DOHH2 (cell line): ENCODE results near the gene PRKCH.

Source experiments
- H3F3A ChIP-seq: fragments of 200-600 bp; sonication (generic), shearing (Covaris generic); 2 replicates; pipeline ENCODE4 v1.6.0; 2016; ENCODE audit warnings: antibody characterized with exemption, mild to moderate bottlenecking; ENCODE audit not compliant: control insufficient read depth, insufficient read depth
- H3K27ac ChIP-seq: fragments of 200-600 bp; sonication (generic); 2 replicates; pipeline ENCODE4 v1.5.1; 2014; ENCODE audit warnings: low read depth, mild to moderate bottlenecking, low read length, moderate library complexity
- H3K27me3 ChIP-seq: fragments of 200-600 bp; sonication (generic); 2 replicates; pipeline ENCODE4 v1.6.1; 2014; ENCODE audit warnings: mild to moderate bottlenecking, low read length, mixed read lengths; ENCODE audit not compliant: control insufficient read depth
- H3K36me3 ChIP-seq: fragments of 200-600 bp; sonication (generic); 2 replicates; pipeline ENCODE4 v1.6.1; 2014; ENCODE audit warnings: mild to moderate bottlenecking, low read length, moderate library complexity, mixed read lengths; ENCODE audit not compliant: control insufficient read depth
- H3K4me1 ChIP-seq: fragments of 200-600 bp; sonication (generic); 2 replicates; pipeline ENCODE4 v1.6.1; 2014; ENCODE audit warnings: mild to moderate bottlenecking, low read length, mixed read lengths; ENCODE audit not compliant: control insufficient read depth
- H3K4me2 ChIP-seq: fragments of 200-600 bp; sonication (generic); 2 replicates; pipeline ENCODE4 v1.6.0; 2014; ENCODE audit warnings: mild to moderate bottlenecking, low read length, moderate library complexity
- H3K4me3 ChIP-seq: fragments of 200-600 bp; sonication (generic); 2 replicates; pipeline ENCODE4 v1.5.1; 2014; ENCODE audit warnings: mild to moderate bottlenecking, low read length, mixed read lengths
- H3K79me2 ChIP-seq: fragments of 200-600 bp; sonication (generic); 2 replicates; pipeline ENCODE4 v1.6.1; 2014; ENCODE audit warnings: mild to moderate bottlenecking, low read length, mixed read lengths; ENCODE audit not compliant: control insufficient read depth
- H3K9me2 ChIP-seq: fragments of 200-600 bp; sonication (generic); replicated peaks from 2 replicates; pipeline ENCODE4 v1.6.1; 2014; ENCODE audit warnings: mild to moderate bottlenecking, low read length, mixed read lengths; ENCODE audit not compliant: control insufficient read depth
- H3K9me3 ChIP-seq: fragments of 200-600 bp; sonication (generic); 2 replicates; pipeline ENCODE4 v1.6.1; 2014; ENCODE audit warnings: antibody characterized with exemption, low read length, mixed read lengths; ENCODE audit not compliant: control insufficient read depth, insufficient read depth
- H4K20me1 ChIP-seq: fragments of 200-600 bp; sonication (generic); 2 replicates; pipeline ENCODE4 v1.6.0; 2014; ENCODE audit warnings: low read depth, mild to moderate bottlenecking, antibody characterized with exemption, low read length, moderate library complexity; ENCODE audit not compliant: control insufficient read depth, insufficient read depth
- EZH2phosphoT487 ChIP-seq: fragments of 200-600 bp; sonication (generic); IDR thresholded peaks from 2 replicates; pipeline ENCODE4 v1.6.1; 2017; ENCODE audit warnings: borderline replicate concordance, mild to moderate bottlenecking, antibody characterized with exemption, low read length, moderate library complexity, mixed read lengths
- TF ChIP-seq, protein P1 (sequence below): fragments of 200-600 bp; sonication (generic); IDR thresholded peaks from one replicate; pipeline ENCODE4 v1.5.1; 2014; ENCODE audit warnings: antibody characterized with exemption, mild to moderate bottlenecking, low read depth, low read length; ENCODE audit not compliant: poor library complexity, severe bottlenecking

PRKCH gene

GRCh38 chr14:61573321-61573720 is 251.9 kb downstream of the PRKCH start:
- Histone ChIP-seq H3K9me3 (no peaks in the 10 kb centered on the region), H3K4me3 (no peak overlapping the region), H3K4me2 (no peak overlapping the region), H3K36me3 (no peaks in the 10 kb centered on the region), H3K27ac (no peak overlapping the region), H3K27me3 (no peaks in the 10 kb centered on the region), H3K9me2 (no peaks in the 10 kb centered on the region), H3K79me2 (no peaks in the 10 kb centered on the region), H3K4me1 (peaks cover 52% of the 10 kb centered on the region), H3F3A (no peaks in the 10 kb centered on the region; the same call in none of the 2 replicates), H4K20me1 (no peaks in the 10 kb centered on the region)
- TF ChIP-seq EZH2phosphoT487: no peak
- TF ChIP-seq, protein P1, sequence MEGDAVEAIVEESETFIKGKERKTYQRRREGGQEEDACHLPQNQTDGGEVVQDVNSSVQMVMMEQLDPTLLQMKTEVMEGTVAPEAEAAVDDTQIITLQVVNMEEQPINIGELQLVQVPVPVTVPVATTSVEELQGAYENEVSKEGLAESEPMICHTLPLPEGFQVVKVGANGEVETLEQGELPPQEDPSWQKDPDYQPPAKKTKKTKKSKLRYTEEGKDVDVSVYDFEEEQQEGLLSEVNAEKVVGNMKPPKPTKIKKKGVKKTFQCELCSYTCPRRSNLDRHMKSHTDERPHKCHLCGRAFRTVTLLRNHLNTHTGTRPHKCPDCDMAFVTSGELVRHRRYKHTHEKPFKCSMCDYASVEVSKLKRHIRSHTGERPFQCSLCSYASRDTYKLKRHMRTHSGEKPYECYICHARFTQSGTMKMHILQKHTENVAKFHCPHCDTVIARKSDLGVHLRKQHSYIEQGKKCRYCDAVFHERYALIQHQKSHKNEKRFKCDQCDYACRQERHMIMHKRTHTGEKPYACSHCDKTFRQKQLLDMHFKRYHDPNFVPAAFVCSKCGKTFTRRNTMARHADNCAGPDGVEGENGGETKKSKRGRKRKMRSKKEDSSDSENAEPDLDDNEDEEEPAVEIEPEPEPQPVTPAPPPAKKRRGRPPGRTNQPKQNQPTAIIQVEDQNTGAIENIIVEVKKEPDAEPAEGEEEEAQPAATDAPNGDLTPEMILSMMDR: no peak

DNA sequence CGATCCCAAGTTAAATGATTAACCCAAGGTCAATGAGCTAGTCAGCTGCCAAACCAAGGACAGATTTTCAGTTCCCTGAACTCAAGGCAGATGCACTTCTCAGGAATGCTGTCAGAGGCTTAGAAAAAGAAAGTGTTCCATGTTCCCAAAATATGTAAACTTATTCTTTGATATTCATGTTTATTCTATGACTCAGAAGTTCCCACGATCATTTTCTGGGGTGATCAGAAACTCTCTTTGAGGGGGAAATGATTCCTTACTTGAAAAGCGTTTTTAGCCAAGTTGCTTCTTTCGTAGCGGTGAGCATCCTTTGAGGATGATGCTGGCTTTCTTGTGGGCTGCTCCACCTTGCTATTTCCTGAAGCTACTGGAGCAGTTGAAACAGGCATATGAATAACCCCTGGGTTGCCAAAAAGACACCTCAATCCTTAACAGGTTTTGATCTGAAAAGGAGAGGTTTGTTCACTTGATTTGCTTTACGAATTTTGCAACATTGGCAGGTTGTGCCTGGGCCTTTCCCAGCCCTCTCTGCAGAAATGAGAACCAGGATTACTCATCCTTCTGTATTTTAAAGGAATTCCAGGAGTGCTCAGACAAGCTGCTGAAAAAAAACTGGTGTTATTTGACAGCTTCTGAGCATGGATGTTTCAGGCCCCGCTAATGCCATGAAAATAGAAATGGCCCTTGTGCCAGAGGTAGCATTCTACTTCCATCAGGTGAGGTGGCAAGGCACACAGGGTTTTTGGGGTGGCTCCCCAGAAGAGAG is 252.6 kb downstream of the PRKCH start:
- Histone ChIP-seq H3K4me2 (no peak overlapping the region), H3K4me1 (peaks cover 52% of the 10 kb centered on the region), H3K27ac (no peak overlapping the region), H3F3A (no peaks in the 10 kb centered on the region; the same call in none of the 2 replicates), H3K9me3 (no peaks in the 10 kb centered on the region), H4K20me1 (no peaks in the 10 kb centered on the region), H3K36me3 (no peaks in the 10 kb centered on the region), H3K27me3 (no peaks in the 10 kb centered on the region), H3K79me2 (no peaks in the 10 kb centered on the region), H3K4me3 (no peak overlapping the region), H3K9me2 (no peaks in the 10 kb centered on the region)
- no peak for TF ChIP-seq EZH2phosphoT487
- TF ChIP-seq, protein P1: no peak

- Histone ChIP-seq H3F3A (no peaks in the 10 kb centered on the region; the same call in none of the 2 replicates), H3K9me2 (no peaks in the 10 kb centered on the region), H3K9me3 (no peaks in the 10 kb centered on the region), H3K27me3 (no peaks in the 10 kb centered on the region), H3K4me3 (no peak overlapping the region), H4K20me1 (no peaks in the 10 kb centered on the region), H3K36me3 (no peaks in the 10 kb centered on the region), H3K4me2 (no peak overlapping the region), H3K4me1 (peaks cover 48% of the 10 kb centered on the region), H3K79me2 (no peaks in the 10 kb centered on the region), H3K27ac (no peak overlapping the region)
- no peak for TF ChIP-seq EZH2phosphoT487
- TF ChIP-seq, protein P1: no peak
These were observed 253.1 kb downstream of the PRKCH start for GRCh38 chr14:61574514-61574807.
